ENCODE results near the gene WSCD2. TPM values are rescaled to one million over a fixed set of nuclear protein-coding genes. Genes with fewer than 3 reads are reported as not detected.
A peak's percentile ranks its signal among the peaks of the same experiment; 100 is the strongest.

The WSCD2 gene
- total and polyA plus RNA-seq, 3 experiments from 2014 or later: 0.39 TPM; not detected in 2

DNA sequence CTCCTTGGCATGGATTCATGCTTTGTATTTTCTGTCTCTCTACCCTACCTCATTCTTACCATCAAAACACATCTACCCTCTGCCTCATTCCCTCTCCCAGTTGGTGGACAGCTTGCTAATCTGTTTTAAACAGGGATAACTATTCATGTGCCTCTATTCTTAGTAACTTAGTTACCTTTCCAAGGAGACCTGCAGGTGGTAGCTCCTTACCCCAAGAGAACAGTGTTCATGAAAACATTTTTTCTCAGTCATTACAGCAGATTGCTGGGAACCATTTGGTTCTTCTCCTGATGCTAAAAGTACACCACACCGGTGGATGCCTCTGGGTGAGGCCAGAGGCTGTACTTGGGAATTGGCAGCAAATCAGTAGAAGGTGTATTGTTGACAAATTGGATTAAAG, 137.0 kb downstream of the WSCD2 start:
- Histone ChIP-seq H3K9me3 (ENCODE audit: low read length) (no peaks in the 10 kb centered on the region), H3K36me3 (ENCODE audit: insufficient read depth, low read length) (no peaks in the 10 kb centered on the region), H3K27ac (ENCODE audit: low read depth, low read length) (no peak overlapping the region), H3K4me1 (ENCODE audit: insufficient read depth, low read length) (no peaks in the 10 kb centered on the region), H3K27me3 (ENCODE audit: insufficient read depth, low read length, poor library complexity, severe bottlenecking) (no peaks in the 10 kb centered on the region), H3K4me3 (ENCODE audit: low read length) (no peak overlapping the region)
- H3K4me1 Mint-ChIP-seq: no peaks in the 10 kb centered on the region
- peaks cover 7 to 15% of the 10 kb centered on the region in 2 donors for H3K27me3 Mint-ChIP-seq
- DNase-seq: no peak
- no peak overlapping the region for H3K4me3 Mint-ChIP-seq
- H3K36me3 Mint-ChIP-seq: no peaks in the 10 kb centered on the region
- no peak overlapping the region for H3K27ac Mint-ChIP-seq
- CTCF ChIA-PET: no interaction called here
- POLR2A ChIA-PET: no interaction called here
- H3K9me3 Mint-ChIP-seq: peaks cover 1 to 14% (median 7%) of the 10 kb centered on the region in 5 donors

- Mint-ChIP-seq H3K27ac (no peak overlapping the region), H3K9me3 (peaks cover 0 to 2% (median 0%) of the 10 kb centered on the region in 5 donors), H3K4me3 (no peak overlapping the region), H3K4me1 (no peaks in the 10 kb centered on the region), H3K27me3 (peaks cover 3 to 15% of the 10 kb centered on the region in 2 donors), H3K36me3 (no peaks in the 10 kb centered on the region)
- no peaks in the 10 kb centered on the region for H3K9me3 ChIP-seq (ENCODE audit: low read length)
- POLR2A ChIA-PET: no interaction called here
- no peak overlapping the region for H3K27ac ChIP-seq (ENCODE audit: low read depth, low read length)
- H3K27me3 ChIP-seq (ENCODE audit: insufficient read depth, low read length, poor library complexity, severe bottlenecking): no peaks in the 10 kb centered on the region
- H3K4me1 ChIP-seq (ENCODE audit: insufficient read depth, low read length): no peaks in the 10 kb centered on the region
- CTCF ChIA-PET: no interaction called here
- no peak overlapping the region for H3K4me3 ChIP-seq (ENCODE audit: low read length)
- no peaks in the 10 kb centered on the region for H3K36me3 ChIP-seq (ENCODE audit: insufficient read depth, low read length)
- DNase-seq: no peak
These were observed 138.4 kb downstream of the WSCD2 start for GRCh38 chr12:108267450-108267849.

GRCh38 chr12:108268397-108268796, 139.3 kb downstream of the WSCD2 start:
- Histone ChIP-seq H3K9me3 (ENCODE audit: low read length) (no peaks in the 10 kb centered on the region), H3K36me3 (ENCODE audit: insufficient read depth, low read length) (no peaks in the 10 kb centered on the region), H3K27me3 (ENCODE audit: insufficient read depth, low read length, poor library complexity, severe bottlenecking) (no peaks in the 10 kb centered on the region), H3K4me1 (ENCODE audit: insufficient read depth, low read length) (no peaks in the 10 kb centered on the region), H3K27ac (ENCODE audit: low read depth, low read length) (no peak overlapping the region), H3K4me3 (ENCODE audit: low read length) (no peak overlapping the region)
- POLR2A ChIA-PET: no interaction called here
- CTCF ChIA-PET: no interaction called here
- Mint-ChIP-seq H3K4me3 (no peak overlapping the region), H3K4me1 (no peaks in the 10 kb centered on the region), H3K27me3 (peaks cover 2 to 15% of the 10 kb centered on the region in 2 donors), H3K9me3 (peaks cover 0 to under 1% (median 0%) of the 10 kb centered on the region in 5 donors), H3K27ac (no peak overlapping the region), H3K36me3 (no peaks in the 10 kb centered on the region)
- DNase-seq: no peak

- Mint-ChIP-seq H3K36me3 (no peaks in the 10 kb centered on the region), H3K27ac (no peak overlapping the region), H3K4me1 (no peaks in the 10 kb centered on the region), H3K27me3 (peaks cover 0 to 15% of the 10 kb centered on the region in 2 donors), H3K9me3 (no peaks in the 10 kb centered on the region), H3K4me3 (no peak overlapping the region)
- H3K27ac ChIP-seq (ENCODE audit: low read depth, low read length): no peak overlapping the region
- no peaks in the 10 kb centered on the region for H3K27me3 ChIP-seq (ENCODE audit: insufficient read depth, low read length, poor library complexity, severe bottlenecking)
- H3K36me3 ChIP-seq (ENCODE audit: insufficient read depth, low read length): no peaks in the 10 kb centered on the region
- POLR2A ChIA-PET: no interaction called here
- H3K9me3 ChIP-seq (ENCODE audit: low read length): no peaks in the 10 kb centered on the region
- H3K4me3 ChIP-seq (ENCODE audit: low read length): no peak overlapping the region
- no peak for DNase-seq
- H3K4me1 ChIP-seq (ENCODE audit: insufficient read depth, low read length): no peaks in the 10 kb centered on the region
- CTCF ChIA-PET: no interaction called here
These were observed 140.1 kb downstream of the WSCD2 start for GRCh38 chr12:108269224-108269623.

- Mint-ChIP-seq H3K27ac (peak overlapping the region in 1 of 8 donors; percentile 39), H3K4me3 (no peak overlapping the region), H3K36me3 (no peaks in the 10 kb centered on the region), H3K9me3 (no peaks in the 10 kb centered on the region), H3K27me3 (peaks cover 0 to 10% of the 10 kb centered on the region in 2 donors), H3K4me1 (no peaks in the 10 kb centered on the region)
- Histone ChIP-seq H3K9me3 (ENCODE audit: low read length) (no peaks in the 10 kb centered on the region), H3K27me3 (ENCODE audit: insufficient read depth, low read length, poor library complexity, severe bottlenecking) (no peaks in the 10 kb centered on the region), H3K4me3 (ENCODE audit: low read length) (no peak overlapping the region), H3K27ac (ENCODE audit: low read depth, low read length) (no peak overlapping the region), H3K36me3 (ENCODE audit: insufficient read depth, low read length) (no peaks in the 10 kb centered on the region), H3K4me1 (ENCODE audit: insufficient read depth, low read length) (no peaks in the 10 kb centered on the region)
- DNase-seq: no peak
- ChIA-PET POLR2A (no interaction called here), CTCF (no interaction called here)
These were observed 141.2 kb downstream of the WSCD2 start for GRCh38 chr12:108270035-108270848.

- Histone ChIP-seq H3K36me3 (ENCODE audit: insufficient read depth, low read length) (no peaks in the 10 kb centered on the region), H3K27ac (ENCODE audit: low read depth, low read length) (no peak overlapping the region), H3K27me3 (ENCODE audit: insufficient read depth, low read length, poor library complexity, severe bottlenecking) (no peaks in the 10 kb centered on the region), H3K4me1 (ENCODE audit: insufficient read depth, low read length) (no peaks in the 10 kb centered on the region), H3K9me3 (ENCODE audit: low read length) (no peaks in the 10 kb centered on the region), H3K4me3 (ENCODE audit: low read length) (no peak overlapping the region)
- Mint-ChIP-seq H3K9me3 (no peaks in the 10 kb centered on the region), H3K27ac (peak overlapping the region in 1 of 8 donors; percentile 39), H3K4me3 (no peak overlapping the region), H3K4me1 (no peaks in the 10 kb centered on the region), H3K27me3 (peaks cover 0 to 10% of the 10 kb centered on the region in 2 donors), H3K36me3 (no peaks in the 10 kb centered on the region)
- ChIA-PET CTCF (no interaction called here), POLR2A (no interaction called here)
- no peak for DNase-seq
These were observed 141.7 kb downstream of the WSCD2 start for GRCh38 chr12:108270849-108271143.

DNA sequence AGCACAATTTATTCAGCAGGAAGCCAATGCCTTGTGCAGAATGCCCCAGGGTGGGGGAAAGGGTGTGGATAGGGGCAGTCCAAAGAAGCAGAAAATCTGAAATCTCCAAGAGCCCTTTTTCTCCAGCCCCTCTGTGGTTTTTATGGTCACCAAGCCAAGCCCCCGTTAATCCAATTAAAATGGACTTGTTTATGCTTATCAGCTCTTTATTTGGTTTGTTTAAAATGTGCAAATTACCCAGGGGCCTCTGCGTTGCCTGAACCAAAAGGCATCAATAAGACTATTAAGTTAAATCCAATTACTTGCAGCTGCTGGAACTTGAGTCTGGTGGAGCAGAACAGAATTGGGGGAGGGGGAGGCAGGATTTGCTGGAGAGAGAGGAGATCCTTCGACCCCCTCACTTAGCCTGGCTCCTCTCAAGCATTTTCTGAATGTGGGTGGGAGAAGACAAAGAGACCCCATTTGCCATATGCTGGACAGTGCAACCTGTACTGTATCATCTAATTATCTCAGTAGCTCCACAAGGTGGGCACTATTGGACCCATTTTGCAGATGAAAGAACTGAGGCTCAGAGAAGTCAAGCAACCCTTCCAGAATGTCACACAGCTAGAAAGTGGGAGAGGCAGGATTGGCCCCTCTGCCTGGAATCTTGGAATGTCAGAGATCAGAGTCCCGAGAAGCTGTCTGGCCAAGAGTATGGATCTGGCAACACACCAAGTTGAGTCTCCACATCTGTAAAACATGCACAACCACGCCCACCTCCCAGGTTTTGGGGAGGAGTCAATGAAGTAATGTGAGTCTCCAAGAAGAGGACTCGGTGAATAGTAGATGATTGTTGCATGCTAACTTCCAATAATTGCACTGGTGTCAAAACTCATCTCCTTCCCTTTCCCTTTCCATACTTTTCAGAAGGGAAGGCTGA, 143.1 kb downstream of the WSCD2 start:
- Histone ChIP-seq H3K9me3 (ENCODE audit: low read length) (no peaks in the 10 kb centered on the region), H3K4me1 (ENCODE audit: insufficient read depth, low read length) (no peaks in the 10 kb centered on the region), H3K4me3 (ENCODE audit: low read length) (no peak overlapping the region), H3K27ac (ENCODE audit: low read depth, low read length) (no peak overlapping the region), H3K27me3 (ENCODE audit: insufficient read depth, low read length, poor library complexity, severe bottlenecking) (no peaks in the 10 kb centered on the region), H3K36me3 (ENCODE audit: insufficient read depth, low read length) (no peaks in the 10 kb centered on the region)
- DNase-seq: no peak
- no peaks in the 10 kb centered on the region for H3K4me1 Mint-ChIP-seq
- no peaks in the 10 kb centered on the region for H3K36me3 Mint-ChIP-seq
- peak overlapping the region in 1 of 8 donors; percentile 24 for H3K27ac Mint-ChIP-seq
- H3K9me3 Mint-ChIP-seq: peaks cover 0 to under 1% (median 0%) of the 10 kb centered on the region in 5 donors
- H3K27me3 Mint-ChIP-seq: peaks cover 0 to 10% of the 10 kb centered on the region in 2 donors
- CTCF ChIA-PET: no interaction called here
- POLR2A ChIA-PET: no interaction called here
- H3K4me3 Mint-ChIP-seq: no peak overlapping the region

- ChIA-PET CTCF (no interaction called here), POLR2A (no interaction called here)
- Histone ChIP-seq H3K9me3 (ENCODE audit: low read length) (no peaks in the 10 kb centered on the region), H3K27me3 (ENCODE audit: insufficient read depth, low read length, poor library complexity, severe bottlenecking) (no peaks in the 10 kb centered on the region), H3K27ac (ENCODE audit: low read depth, low read length) (no peak overlapping the region), H3K4me1 (ENCODE audit: insufficient read depth, low read length) (no peaks in the 10 kb centered on the region), H3K36me3 (ENCODE audit: insufficient read depth, low read length) (no peaks in the 10 kb centered on the region), H3K4me3 (ENCODE audit: low read length) (no peak overlapping the region)
- no peak overlapping the region for H3K27ac Mint-ChIP-seq
- DNase-seq: no peak
- H3K9me3 Mint-ChIP-seq: peaks cover 0 to 2% (median 0%) of the 10 kb centered on the region in 5 donors
- H3K4me1 Mint-ChIP-seq: no peaks in the 10 kb centered on the region
- no peak overlapping the region for H3K4me3 Mint-ChIP-seq
- peaks cover 0 to 5% of the 10 kb centered on the region in 2 donors for H3K27me3 Mint-ChIP-seq
- H3K36me3 Mint-ChIP-seq: no peaks in the 10 kb centered on the region
These were observed 144.1 kb downstream of the WSCD2 start for GRCh38 chr12:108273217-108273616.
